NCI-H1417 treated with DMSO at 0.1 percent for 48 hours (cell line): Measurements from ENCODE around the gene ARSJ.

Experiments
- DNase-seq: peaks from one replicate; lab custom pipeline; 2025; lab: John Stamatoyannopoulos, UW

Gene ARSJ

DNA sequence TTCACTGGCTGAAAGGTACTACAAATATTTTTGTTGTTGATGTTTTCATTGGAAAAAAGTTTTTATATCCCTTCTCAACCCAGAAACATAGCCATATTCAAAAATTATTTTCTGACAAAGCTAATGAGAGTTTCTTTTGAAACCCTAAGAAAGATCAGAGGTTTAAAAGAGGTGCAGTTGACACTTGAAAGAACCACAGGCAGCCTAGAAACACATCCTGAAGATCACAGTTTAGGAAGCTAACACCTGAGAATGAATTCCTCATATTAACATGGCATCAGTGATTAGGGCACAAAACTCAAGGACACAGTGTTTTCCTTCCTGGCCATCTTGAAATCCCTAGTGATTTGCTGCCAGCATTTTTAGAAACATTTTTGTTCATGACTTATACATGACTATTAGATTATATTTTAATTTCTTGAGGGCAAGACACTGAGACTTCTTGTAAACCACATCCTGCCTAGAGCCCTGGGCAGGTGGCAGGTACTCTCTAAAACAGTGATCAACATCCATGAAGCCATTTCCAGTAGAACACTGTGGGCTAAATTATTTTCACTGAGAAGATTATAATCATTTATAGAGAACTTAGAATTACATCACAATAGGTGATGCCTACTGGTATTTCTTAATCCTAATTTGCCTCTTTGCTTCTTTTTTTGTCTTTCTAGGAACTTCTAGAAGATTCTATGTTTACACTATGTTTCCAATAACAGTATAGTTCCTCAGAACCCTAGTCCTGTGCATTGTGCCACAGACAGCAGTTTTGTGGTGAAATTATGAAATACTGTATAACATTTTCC, 80.0 kb downstream of the ARSJ start:
- DNase-seq = no peak

DNA sequence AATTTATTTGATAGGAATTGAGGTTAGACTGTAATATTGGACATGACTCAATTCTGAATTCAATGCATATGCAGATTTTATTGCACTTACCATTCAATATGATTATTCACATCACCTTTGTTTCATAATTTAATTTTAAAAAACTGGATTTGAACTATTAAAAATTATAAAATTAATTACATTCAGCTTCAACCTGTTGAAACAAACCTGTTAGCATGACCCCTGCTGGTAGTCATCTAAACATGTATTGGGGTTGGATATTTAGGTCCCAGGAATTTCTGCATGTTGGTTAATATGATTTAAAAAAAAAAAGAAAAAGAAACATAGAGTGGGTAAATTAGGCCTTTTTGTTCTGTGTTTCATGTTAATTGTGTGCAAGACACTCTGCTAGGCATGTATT, 85.9 kb downstream of the ARSJ start:
- no peak for DNase-seq

DNA sequence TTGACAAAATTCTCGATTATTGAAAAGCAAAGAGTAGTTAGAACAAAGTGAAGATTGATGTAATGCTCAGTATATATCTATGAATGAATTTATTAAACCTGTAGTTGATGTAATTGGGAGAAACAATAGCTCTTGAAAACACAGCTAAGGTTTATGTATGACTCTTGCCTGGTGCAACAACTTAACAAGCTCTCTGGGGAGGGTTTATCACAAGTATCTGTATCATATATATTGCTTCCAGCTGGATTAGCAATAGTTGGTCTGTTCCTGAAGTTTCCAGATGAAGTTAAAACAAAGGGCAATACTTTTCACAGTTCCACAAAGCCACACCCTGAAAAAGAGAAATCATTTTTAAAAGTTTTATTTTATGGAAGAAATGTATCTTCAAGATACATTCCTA, 91.4 kb downstream of the ARSJ start:
- DNase-seq = no peak

DNA sequence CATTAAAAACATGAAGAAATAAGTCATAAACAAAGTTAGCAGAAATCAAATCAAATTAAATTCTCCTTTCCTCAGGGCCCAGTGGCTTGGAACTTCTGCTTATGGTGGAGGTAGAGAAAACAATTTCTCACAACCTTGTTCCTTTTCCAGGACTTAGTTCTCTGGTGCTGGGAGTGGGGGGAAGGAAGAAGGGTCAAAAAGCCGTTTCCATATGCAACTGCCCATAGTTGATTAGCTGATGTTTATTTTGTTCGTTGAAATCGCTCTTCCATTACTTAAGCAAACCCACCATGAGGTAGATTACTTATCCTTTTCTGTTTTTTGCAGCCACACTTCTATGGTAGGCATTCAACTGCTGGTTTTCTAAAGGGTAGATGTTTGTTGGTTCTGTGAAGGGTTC, 94.2 kb downstream of the ARSJ start:
- DNase-seq = no peak

DNA sequence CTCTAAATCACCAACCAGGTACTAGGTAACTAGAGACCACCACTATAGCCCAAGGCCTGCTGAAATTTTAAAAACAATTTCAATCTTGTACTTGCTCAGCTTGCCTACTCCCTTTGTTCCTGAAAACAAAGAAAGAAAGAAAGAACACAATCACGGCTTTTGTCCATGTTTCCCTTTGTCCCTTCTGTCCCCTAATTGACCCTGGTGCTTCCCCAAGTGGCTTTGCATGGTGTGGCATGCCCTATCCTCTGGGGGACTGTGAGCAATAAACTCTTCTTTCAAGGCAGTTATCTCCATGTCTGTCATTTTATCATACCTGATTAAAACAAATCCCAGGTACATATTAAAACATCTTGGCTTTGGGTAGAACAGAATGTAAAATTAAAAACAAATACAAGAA, 94.8 kb downstream of the ARSJ start:
- no peak for DNase-seq

DNA sequence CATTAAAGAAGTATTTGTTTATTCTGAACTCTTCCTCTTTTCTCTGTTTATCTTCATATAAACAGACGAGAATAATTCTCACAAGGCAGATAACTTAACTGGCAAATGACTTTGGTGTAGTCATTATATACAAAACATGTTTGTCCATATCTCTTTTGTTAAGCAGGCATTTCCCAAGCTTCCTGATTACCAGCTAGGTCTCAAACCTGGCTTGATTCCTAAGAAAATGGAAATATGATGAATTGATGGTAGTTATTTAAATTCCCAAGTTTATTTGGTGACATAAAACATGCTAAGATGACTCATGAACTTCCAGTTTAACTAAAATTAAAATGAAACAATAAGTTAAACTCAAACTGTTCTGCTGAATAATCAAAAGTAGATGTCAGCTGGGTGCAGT, 96.8 kb downstream of the ARSJ start:
- DNase-seq = no peak

DNA sequence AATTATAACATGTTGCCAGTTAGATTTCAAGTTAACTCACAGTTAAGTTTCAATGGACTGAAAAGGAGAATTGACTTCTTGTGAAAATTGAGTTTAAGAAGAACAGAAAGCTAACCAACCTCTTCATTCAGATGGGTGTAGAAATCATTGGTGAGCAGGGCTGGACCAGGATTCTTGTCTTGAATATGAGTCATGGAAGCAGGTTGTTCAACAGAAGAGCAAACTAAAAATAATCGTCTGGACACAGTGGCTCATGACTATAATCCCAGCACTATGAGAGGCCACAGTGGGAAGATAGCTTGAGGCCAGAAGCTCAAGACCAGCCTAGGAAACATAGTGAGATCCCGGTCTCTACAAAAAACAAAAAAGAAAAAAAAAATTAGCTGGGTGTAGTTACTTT, 98.2 kb downstream of the ARSJ start:
- DNase-seq = no peak

DNA sequence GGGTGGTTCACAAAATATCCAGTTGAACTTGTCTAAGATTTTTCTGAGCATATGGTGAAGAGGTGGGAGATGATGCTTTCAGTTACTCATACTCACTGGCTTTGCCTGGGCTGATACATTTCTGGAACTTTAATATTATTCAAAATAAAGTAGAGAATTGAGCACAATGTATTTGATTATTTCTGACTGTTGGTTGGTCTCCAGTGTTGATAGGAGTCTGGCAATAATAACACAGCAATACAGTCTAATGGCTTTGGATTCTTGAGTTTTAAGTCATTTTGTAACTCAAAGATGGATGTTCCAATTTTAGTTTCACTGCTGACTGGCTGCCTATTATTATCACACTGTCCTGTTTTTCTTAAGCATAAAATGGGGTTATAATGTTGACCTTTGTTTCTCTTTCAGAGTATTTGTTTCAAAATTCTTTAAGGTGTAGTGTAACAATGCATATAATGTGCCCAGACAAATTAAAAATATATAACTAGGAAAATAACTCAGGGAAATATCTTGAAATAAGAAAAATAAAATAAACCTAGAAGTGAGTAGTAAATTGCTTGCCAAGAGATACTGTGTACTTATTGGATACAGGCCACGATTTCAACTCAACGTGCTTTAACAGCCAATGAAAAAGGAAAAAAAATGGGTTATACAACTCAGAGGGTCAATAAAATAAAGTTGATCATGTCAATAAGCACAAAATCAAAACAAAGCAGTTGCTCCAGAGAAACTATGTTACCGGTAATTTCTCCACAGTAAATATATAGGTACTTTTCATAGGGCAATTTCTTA, 99.0 kb downstream of the ARSJ start:
- no peak for DNase-seq

DNA sequence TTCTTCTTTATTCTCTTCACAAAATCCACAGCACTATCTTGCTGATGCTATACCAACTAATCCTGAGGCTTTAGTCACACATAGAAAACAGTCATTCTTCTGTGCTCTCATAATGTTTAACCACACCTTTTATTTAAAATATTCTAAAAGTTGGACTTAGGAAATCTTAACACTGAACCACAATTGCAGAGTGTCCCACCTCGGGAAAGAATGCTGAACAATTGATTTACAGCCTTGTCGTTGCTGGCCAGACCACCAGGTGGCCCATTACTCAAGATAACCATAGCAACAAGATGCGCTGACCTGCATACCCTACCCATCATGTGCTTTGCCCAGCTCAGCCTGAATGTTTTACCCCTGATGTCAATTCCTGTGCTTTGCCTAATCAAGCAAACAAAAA, 100.8 kb downstream of the ARSJ start:
- no peak for DNase-seq

DNA sequence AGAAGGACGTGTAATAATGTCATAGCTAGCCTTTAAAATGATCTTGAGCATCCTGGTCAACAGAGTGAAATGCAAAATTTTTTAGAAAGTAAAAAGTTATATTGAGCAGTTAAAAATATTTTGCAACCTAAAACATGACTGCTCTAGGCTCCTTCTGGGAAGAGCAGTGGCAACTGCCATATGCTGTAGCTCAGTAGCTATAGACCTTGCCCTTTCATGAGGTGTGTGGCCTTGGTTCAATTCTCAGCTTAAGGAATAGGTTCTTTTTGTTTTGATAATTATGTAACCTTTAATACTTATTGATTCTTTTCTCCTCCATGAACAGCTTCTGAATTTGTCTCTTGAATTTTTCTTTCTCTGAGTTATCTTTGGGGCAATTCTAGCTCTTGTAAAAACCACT, 105.0 kb downstream of the ARSJ start:
- no peak for DNase-seq

DNA sequence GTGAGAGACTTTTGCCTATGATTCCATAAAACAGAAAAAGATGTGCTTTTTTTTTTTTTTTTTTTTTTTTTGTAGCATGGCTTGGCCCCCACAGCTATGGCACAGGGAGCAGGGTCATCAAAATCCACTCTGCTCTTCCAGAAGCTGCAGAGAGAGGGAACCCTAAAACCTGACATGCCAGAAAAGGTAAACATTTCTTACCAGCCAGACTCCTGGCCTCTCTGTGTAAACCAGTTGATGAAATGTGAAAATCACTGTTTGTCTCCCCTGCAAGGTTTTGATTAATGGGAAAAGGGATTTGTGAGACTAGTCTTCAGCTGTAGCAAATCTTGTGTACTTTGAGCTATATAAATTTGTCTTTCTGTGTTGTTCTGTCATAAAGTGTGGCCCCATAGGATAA, 105.9 kb downstream of the ARSJ start:
- no peak for DNase-seq

DNA sequence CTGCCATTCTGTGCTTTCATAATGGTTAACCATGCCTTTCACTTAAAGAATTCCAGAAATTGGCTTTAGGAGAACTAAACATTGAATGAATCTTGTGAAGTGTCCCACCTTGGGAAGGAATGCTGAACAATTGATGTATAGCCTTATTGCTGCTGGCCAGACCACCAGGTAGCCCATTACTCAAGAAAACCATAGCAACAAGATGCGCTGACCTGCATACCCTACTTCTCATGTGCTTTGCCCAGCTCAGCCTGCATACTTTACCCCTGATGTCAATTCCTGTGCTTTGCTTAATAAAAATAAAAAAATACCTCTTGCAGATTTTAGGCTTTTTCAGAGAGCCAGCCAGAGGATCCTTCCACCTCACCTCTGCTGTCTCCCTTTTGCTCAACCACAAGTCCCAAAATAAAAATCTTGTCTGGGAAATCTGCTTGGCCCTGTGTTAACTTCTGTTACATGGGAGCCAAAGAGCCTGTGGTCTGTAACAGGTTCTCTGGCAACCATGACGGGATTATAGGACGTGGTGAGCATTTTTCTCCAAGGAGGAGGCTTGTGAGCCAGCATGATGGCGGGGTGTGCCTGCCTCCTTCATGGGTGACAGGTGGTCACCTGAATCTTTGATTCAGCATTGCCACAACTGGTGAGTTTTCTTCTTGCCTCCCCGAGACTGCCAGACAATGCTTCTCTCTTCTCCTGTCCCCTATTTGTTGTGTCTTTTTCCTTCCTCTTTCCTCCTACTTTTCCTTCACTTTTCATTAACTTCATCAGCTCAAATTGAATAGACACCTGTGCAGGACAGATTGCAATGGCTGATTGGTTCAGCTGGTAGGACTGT, 106.8 kb downstream of the ARSJ start:
- no peak for DNase-seq

DNA sequence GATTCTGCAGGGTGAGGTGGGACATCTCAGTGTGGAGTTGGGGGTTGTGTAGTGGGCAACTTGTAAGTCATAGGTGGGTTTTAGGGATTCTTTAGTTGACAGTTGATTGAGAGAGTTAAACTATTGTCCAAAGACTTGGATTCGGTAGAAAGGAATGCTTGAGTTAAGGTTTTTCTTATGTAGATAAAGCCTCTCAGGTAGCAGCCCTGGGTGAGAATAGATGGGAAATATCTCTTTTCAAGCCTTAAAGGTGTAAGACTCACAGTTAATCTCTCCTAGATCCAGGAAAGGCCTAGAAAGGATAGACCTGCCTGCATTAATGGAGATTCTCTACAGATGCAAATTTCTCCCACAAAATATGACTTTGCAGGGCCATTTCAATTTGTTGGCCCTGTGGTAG, 108.4 kb downstream of the ARSJ start:
- no peak for DNase-seq

DNA sequence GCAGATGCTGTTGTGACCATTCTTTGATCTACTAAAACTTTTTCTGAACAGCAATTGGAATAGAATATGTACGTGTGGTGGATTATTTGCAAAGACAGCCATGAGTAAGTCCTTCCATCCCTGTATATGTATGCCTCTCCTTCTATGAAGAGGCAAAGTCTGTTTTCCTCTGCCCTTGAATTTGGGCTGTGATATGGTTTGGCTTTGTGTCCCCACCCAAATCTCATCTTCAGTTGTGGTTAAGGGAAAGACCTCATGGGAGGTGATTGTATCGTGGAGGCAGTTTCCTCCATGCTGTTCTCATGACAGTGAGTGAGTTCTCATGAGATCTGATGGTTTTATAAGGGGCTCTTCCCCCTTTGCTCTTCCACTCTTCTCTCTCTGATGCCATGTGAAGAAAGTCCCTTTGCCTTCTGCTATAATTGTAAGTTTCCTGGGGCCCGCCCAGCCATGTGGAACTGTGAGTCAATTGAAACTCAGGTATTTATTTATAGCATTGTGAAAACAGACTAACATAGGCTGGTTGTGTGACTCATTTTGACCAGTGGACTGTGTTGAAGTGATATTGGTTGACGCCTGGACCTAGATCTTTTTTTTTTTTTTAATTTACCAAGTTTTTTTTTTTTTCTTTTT, 109.6 kb downstream of the ARSJ start:
- DNase-seq = no peak

DNA sequence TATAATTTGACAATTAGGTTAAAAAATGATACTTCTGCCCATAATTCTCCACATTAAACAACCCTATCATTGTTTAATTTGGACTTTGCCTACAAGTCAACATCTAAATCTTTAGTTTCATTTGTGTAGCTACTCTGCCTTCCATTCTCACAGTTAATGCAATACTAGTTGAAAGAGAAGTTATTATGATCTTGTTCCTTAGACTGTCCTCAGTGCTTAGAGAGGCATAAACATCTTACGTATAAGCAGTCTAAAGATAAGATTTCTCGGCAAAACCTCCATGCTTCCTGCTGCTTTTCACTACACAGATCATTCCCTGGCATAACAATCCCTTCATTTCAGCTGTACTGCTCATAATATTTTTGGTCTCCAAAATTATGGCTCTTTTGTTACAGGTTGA, 112.8 kb downstream of the ARSJ start:
- no peak for DNase-seq

DNA sequence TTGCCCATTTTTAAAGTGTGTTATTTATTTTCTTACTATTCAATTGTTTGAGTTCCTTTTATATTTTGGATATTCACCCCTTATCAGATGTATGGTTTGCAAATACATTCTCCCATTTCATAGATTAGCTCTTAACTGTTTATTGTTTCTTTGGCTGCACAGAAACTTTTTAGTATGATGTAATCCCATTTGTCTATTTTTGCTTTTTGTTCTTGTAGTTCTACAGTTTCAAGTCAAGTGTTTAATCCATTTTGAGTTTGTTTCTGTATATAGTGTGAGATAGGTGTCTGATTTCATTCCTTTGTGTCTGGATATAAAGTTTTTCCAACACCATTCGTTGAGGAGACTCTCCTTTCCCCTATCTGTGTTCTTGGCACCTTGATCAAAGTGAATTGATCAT, 120.5 kb downstream of the ARSJ start:
- no peak for DNase-seq

DNA sequence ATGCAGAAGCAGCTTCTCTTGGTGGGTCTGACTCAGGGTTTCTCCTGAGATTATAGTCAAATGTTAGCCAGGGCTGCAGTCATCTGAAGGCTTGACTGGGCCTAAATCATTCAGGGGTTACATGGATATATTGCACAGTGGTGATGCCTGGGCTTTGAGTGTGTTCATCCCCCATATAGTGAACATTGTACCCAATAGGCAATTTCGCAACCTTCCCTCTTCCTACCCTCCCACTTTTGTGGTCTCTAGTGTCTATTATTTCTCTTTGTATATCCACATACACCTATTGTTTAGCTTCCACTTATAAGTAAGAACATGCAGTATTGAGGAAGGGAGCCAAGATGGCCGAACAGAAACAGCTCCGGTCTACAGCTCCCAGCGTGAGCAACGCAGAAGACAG, 127.6 kb downstream of the ARSJ start:
- no peak for DNase-seq
